HepG2 (cell line): ENCODE measurements around the gene RECK. TPM values are rescaled to one million over a fixed set of nuclear protein-coding genes. Genes with fewer than 3 reads are reported as not detected.

ENCODE experiments used
- BHLHE40 ChIP-seq: IDR thresholded peaks from 2 replicates; pipeline ENCODE4 v1.6.1; 2011; ENCODE audit warnings: low read length, improper control_type of control experiment
- JARID2 ChIP-seq: sonication (generic); formaldehyde crosslinking; IDR thresholded peaks from 2 replicates; pipeline ENCODE4 v1.8.1; 2023; ENCODE audit warnings: missing genetic modification reagents, inconsistent platforms; ENCODE audit not compliant: insufficient replicate concordance
- KDM2A ChIP-seq: sonication (generic); formaldehyde crosslinking; IDR thresholded peaks from 2 replicates; pipeline ENCODE4 v1.4.0; 2020; ENCODE audit warnings: low read depth, missing genetic modification reagents, borderline replicate concordance
- MXD3 ChIP-seq: IDR thresholded peaks from 2 replicates; pipeline ENCODE4 v1.6.1; 2016; ENCODE audit warnings: mild to moderate bottlenecking, missing biosample characterization, missing genetic modification reagents
- MYPOP ChIP-seq: sonication (generic); formaldehyde crosslinking; IDR thresholded peaks from 2 replicates; pipeline ENCODE4 v1.8.1; 2023; ENCODE audit warnings: mild to moderate bottlenecking, moderate library complexity, missing genetic modification reagents
- PPARG ChIP-seq: conservative IDR thresholded peaks from 2 replicates; pipeline ENCODE4 v1.6.1; 2016; ENCODE audit warnings: missing biosample characterization, missing genetic modification reagents
- SNAPC5 ChIP-seq: sonication (generic); formaldehyde crosslinking; IDR thresholded peaks from 2 replicates; pipeline ENCODE4 v1.8.1; 2023; ENCODE audit warnings: mild to moderate bottlenecking, missing genetic modification reagents, borderline replicate concordance
- TFE3 ChIP-seq: IDR thresholded peaks from 2 replicates; pipeline ENCODE4 v1.6.1; 2016
- ZFP36 ChIP-seq: fragments of 150-350 bp; IDR thresholded peaks from 2 replicates; pipeline ENCODE4 v1.6.1; 2018; ENCODE audit warnings: borderline replicate concordance, low read length, low read depth; ENCODE audit not compliant: partially characterized antibody
- polyA plus RNA-seq, 8 experiments: library from polyadenylated mRNA; depleted of rRNA in 3 of 8; stranded (reverse) in 7 of 8; unstranded in 1 of 8; fragments of >200 nt; fragmentation: Illumina TruSeq in 4 of 8; extraction: Trizol in 4 of 8; gene quantifications; 2 replicates each; pipeline versions ENCODE4 v1.2.1 to v1.2.3, GENCODE V29; 2011 to 2016; ENCODE audit warnings: low read depth in 4 of 8, missing spikeins in 1 of 8, mixed read lengths in 1 of 8; ENCODE audit not compliant: insufficient read depth in 1 of 8
- total RNA-seq, 5 experiments: library from RNA; depleted of rRNA; stranded (reverse); fragments of >200 nt; fragmentation: Illumina TruSeq; extraction: Trizol; gene quantifications; 2 replicates each; pipeline ENCODE4 v1.2.3, GENCODE V29; 2016; ENCODE audit warnings: low read depth in 1 of 5

RECK gene
- total and polyA plus RNA-seq, 2 of the 13 experiments (the other 11 are each of a cell fraction or from before 2014, with no cell fraction given): 3.1 to 4.8 TPM

GRCh38 chr9:36143245-36143641 lies 106.5 kb downstream of the RECK start (continued):
- TF ChIP-seq BHLHE40: no peak
- no peak for TF ChIP-seq MYPOP (CRISPR knock-in tag)
- TF ChIP-seq PPARG (CRISPR knock-in tag): no peak
- peak; percentile 20 for TF ChIP-seq ZFP36
- TF ChIP-seq TFE3 (CRISPR knock-in tag): no peak
- TF ChIP-seq MXD3: no peak
- TF ChIP-seq JARID2 (CRISPR knock-in tag): no peak
- no peak for TF ChIP-seq SNAPC5 (CRISPR knock-in tag)
- TF ChIP-seq KDM2A (CRISPR knock-in tag): no peak
